Karpas-422 (cell line): ENCODE measurements around the gene HIVEP1. TPM values are rescaled to one million over a fixed set of nuclear protein-coding genes. Genes with fewer than 3 reads are reported as not detected.

Experiments used
- DNase-seq: peaks from one replicate; pipeline ENCODE4 v3.0.0-alpha.2; 2015
- H2AFZ ChIP-seq: fragments of 200-600 bp; sonication (generic); 2 replicates; pipeline ENCODE4 v1.6.1; 2014; ENCODE audit warnings: antibody characterized with exemption, low read length, mixed read lengths
- H3K27ac ChIP-seq: fragments of 200-600 bp; sonication (generic); 2 replicates; pipeline ENCODE4 v1.5.1; 2014; ENCODE audit warnings: mild to moderate bottlenecking, low read length, moderate library complexity
- H3K27me3 ChIP-seq: fragments of 200-600 bp; sonication (generic); 2 replicates; pipeline ENCODE4 v1.6.1; 2014; ENCODE audit warnings: low read length, mixed read lengths
- H3K36me3 ChIP-seq: fragments of 200-600 bp; sonication (generic); 2 replicates; pipeline ENCODE4 v1.6.1; 2014; ENCODE audit warnings: low read length, mixed read lengths; ENCODE audit not compliant: insufficient read depth
- H3K4me1 ChIP-seq: fragments of 200-600 bp; sonication (generic); 2 replicates; pipeline ENCODE4 v1.6.1; 2014; ENCODE audit warnings: mild to moderate bottlenecking, low read length, mixed read lengths
- H3K4me2 ChIP-seq: fragments of 200-600 bp; sonication (generic); 2 replicates; pipeline ENCODE4 v1.6.1; 2014; ENCODE audit warnings: low read length, low read depth, mild to moderate bottlenecking; ENCODE audit not compliant: poor library complexity, severe bottlenecking
- H3K4me3 ChIP-seq: fragments of 200-600 bp; sonication (generic); 2 replicates; pipeline ENCODE4 v1.5.1; 2014; ENCODE audit warnings: mild to moderate bottlenecking, antibody characterized with exemption, low read length, mixed read lengths
- H3K79me2 ChIP-seq: fragments of 200-600 bp; sonication (generic); 2 replicates; pipeline ENCODE4 v1.6.1; 2014; ENCODE audit warnings: mild to moderate bottlenecking, low read length, mixed read lengths
- H3K9ac ChIP-seq: fragments of 200-600 bp; sonication (generic); 2 replicates; pipeline ENCODE4 v1.6.0; 2014; ENCODE audit warnings: low read length
- H3K9me2 ChIP-seq: fragments of 200-600 bp; sonication (generic), shearing (Covaris generic); replicated peaks from 2 replicates; pipeline ENCODE4 v1.6.0; 2014; ENCODE audit warnings: mild to moderate bottlenecking, low read length, moderate library complexity; ENCODE audit not compliant: insufficient read depth
- H3K9me3 ChIP-seq: fragments of 300-700, 200-600 bp; sonication (generic); 2 replicates; pipeline ENCODE4 v1.6.1; 2014; ENCODE audit warnings: low read length, mixed read lengths
- H4K20me1 ChIP-seq: fragments of 200-600 bp; sonication (generic); 2 replicates; pipeline ENCODE4 v1.6.1; 2014; ENCODE audit warnings: mild to moderate bottlenecking, antibody characterized with exemption, low read length, low read depth; ENCODE audit not compliant: insufficient read depth
- total RNA-seq: library from RNA; depleted of rRNA; stranded (reverse); fragments of >200 nt; shearing (Covaris generic); gene quantifications from 2 replicates; pipeline ENCODE4 v1.2.3, GENCODE V29; 2014; ENCODE audit warnings: low replicate concordance

The HIVEP1 gene
- total RNA-seq, 1 experiment from 2014 or later: 40.8 TPM

DNA sequence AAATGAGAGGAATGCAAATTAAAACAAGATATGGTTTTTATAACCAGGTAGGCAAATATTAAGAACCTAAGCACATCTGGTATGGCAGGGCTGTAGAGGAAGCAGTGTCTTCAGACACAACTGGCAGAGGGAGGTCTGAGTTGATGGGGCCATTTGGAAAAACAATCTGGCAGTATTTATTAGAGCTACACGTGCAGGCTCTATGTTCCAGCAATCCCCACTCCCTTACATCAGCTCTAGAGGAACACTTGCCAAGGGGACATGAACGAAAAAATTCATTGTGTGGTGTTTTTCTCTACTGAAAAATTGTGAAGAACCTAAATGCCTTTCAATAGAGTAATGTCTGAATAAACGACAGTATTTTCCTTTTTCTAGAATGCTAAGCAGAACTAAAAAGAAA lies 166.4 kb downstream of the HIVEP1 start:
- H3K79me2 ChIP-seq: no peaks in the 10 kb centered on the region
- no peak overlapping the region for H3K4me3 ChIP-seq
- no peak for DNase-seq
- no peak overlapping the region for H3K27ac ChIP-seq
- no peak overlapping the region for H2AFZ ChIP-seq
- no peak overlapping the region for H3K9ac ChIP-seq
- no peaks in the 10 kb centered on the region for H3K9me2 ChIP-seq
- H3K4me2 ChIP-seq: no peak overlapping the region
- no peaks in the 10 kb centered on the region for H3K36me3 ChIP-seq
- no peaks in the 10 kb centered on the region for H3K4me1 ChIP-seq
- no peaks in the 10 kb centered on the region for H4K20me1 ChIP-seq
- H3K27me3 ChIP-seq: no peaks in the 10 kb centered on the region
- H3K9me3 ChIP-seq: no peaks in the 10 kb centered on the region

DNA sequence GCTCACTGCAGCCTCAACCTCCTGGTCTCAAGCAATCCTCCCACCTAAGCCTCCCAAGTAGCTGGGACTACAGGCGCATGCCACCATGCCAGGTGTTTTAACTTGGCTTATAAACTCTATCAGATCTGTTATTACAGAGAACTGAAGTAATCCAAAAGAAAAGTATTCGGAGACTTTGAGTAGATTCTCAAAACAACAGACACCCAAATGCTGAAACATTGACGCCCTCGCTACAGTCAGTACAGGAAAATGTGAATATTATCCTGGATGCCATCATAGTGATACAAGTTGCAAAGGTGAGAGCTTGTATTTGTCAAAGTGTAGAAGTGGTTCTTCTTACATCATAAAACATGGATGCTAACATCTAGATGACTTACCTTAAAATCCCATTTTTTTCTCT lies 169.4 kb downstream of the HIVEP1 start:
- Histone ChIP-seq H3K9me3 (no peaks in the 10 kb centered on the region), H3K27ac (no peak overlapping the region), H3K27me3 (no peaks in the 10 kb centered on the region), H2AFZ (no peak overlapping the region), H3K9me2 (no peaks in the 10 kb centered on the region), H3K36me3 (no peaks in the 10 kb centered on the region), H3K4me1 (no peaks in the 10 kb centered on the region), H3K4me3 (no peak overlapping the region), H3K4me2 (no peak overlapping the region), H3K79me2 (no peaks in the 10 kb centered on the region), H3K9ac (no peak overlapping the region), H4K20me1 (no peaks in the 10 kb centered on the region)
- no peak for DNase-seq

DNA sequence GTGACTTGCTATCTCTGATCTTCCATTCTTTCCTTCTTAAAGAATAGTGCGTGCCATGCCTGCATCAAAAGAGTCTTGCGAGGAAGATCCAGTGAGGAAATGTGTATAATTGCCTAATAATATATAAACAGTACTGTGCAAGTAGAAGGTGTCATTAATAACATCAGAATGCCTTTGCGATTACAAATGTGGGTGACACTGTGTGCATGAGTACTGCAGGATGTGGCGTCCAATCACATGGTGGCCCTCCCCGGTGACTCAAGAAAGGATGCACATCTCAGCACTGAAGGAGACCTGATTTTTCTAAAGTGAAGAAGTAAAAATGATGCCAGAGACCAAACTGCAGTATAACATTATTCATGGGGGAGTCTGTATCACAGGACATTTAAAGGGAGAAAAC lies 170.6 kb downstream of the HIVEP1 start:
- H3K9me3 ChIP-seq: no peaks in the 10 kb centered on the region
- DNase-seq: no peak
- H3K9ac ChIP-seq: no peak overlapping the region
- H2AFZ ChIP-seq: no peak overlapping the region
- no peak overlapping the region for H3K4me3 ChIP-seq
- no peaks in the 10 kb centered on the region for H4K20me1 ChIP-seq
- no peak overlapping the region for H3K4me2 ChIP-seq
- no peaks in the 10 kb centered on the region for H3K9me2 ChIP-seq
- no peaks in the 10 kb centered on the region for H3K79me2 ChIP-seq
- no peaks in the 10 kb centered on the region for H3K36me3 ChIP-seq
- H3K4me1 ChIP-seq: no peaks in the 10 kb centered on the region
- no peaks in the 10 kb centered on the region for H3K27me3 ChIP-seq
- H3K27ac ChIP-seq: no peak overlapping the region

DNA sequence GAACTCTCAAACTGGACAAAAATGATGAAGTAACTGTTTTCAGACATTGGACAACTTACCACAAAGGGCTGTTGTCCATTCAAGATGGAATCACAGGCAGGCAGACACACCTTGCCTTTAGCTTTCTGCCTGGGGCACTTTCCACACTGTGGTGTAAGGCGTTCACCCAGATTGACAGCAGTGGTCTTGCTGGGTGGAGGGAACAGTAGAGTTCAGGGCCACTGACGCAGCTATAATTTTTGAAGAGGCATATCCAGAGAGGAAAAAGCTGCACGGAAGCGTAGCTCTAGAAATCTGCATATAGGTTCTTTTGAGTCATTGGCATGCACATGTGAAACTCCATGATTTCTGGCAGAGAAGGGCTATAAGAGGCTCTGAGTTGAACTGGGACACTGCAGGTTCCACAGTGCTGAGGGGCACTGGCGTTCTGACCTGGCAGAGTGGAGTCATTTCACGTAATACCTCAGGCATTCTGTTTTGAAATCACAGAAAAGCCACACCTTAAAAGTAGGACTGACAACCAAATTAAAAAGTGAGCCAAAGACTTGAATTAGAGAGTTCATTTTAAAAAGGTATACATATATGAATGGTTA lies 173.1 kb downstream of the HIVEP1 start:
- Histone ChIP-seq H3K4me1 (no peaks in the 10 kb centered on the region), H4K20me1 (no peaks in the 10 kb centered on the region), H3K4me3 (no peak overlapping the region), H3K9me2 (no peaks in the 10 kb centered on the region), H3K27me3 (no peaks in the 10 kb centered on the region), H3K36me3 (no peaks in the 10 kb centered on the region), H3K4me2 (no peak overlapping the region), H3K9ac (no peak overlapping the region), H2AFZ (no peak overlapping the region), H3K9me3 (no peaks in the 10 kb centered on the region), H3K79me2 (no peaks in the 10 kb centered on the region), H3K27ac (no peak overlapping the region)
- no peak for DNase-seq

DNA sequence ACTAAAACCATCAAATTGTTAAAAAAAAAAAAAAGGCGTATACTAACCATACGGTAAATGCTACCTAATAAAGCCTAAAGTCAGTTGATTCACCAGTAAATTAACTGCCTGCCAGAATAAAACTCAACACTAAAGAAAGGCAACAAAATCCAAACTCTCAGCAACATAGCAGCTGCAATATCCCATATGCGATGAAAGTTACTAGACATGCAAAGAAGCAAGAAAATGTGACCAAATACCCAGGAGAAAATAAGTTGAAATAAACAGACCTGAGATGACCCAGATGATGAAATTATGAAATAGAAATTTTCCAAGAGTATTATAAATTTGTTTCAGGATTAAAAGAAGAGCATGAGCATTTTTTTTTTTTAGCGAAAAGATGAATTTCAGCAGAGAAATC lies 174.4 kb downstream of the HIVEP1 start:
- H2AFZ ChIP-seq: no peak overlapping the region
- H3K27me3 ChIP-seq: no peaks in the 10 kb centered on the region
- H3K36me3 ChIP-seq: no peaks in the 10 kb centered on the region
- no peak overlapping the region for H3K4me2 ChIP-seq
- H3K9ac ChIP-seq: no peak overlapping the region
- no peaks in the 10 kb centered on the region for H3K9me2 ChIP-seq
- H3K9me3 ChIP-seq: no peaks in the 10 kb centered on the region
- no peak overlapping the region for H3K4me3 ChIP-seq
- H3K79me2 ChIP-seq: no peaks in the 10 kb centered on the region
- no peak overlapping the region for H3K27ac ChIP-seq
- H4K20me1 ChIP-seq: no peaks in the 10 kb centered on the region
- DNase-seq: no peak
- no peaks in the 10 kb centered on the region for H3K4me1 ChIP-seq

DNA sequence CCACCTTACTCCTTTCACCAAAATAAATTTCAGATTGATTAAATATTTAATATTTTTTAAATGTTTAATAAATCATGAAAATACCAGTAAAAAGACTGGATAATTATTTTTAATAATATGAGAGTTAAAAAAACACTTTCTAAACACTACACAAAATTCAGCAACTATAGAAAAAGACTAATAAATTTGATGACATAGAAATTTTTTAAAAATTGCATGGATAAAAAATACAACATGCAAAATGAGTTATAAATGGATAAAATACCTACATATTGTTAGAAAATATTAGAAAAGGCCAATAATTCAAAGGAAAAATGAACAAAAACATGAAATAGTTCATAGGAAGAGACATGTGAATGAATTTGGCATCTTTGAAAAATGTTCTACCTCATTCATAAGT lies 177.0 kb downstream of the HIVEP1 start:
- Histone ChIP-seq H2AFZ (no peak overlapping the region), H3K9me2 (no peaks in the 10 kb centered on the region), H4K20me1 (no peaks in the 10 kb centered on the region), H3K9ac (no peak overlapping the region), H3K27me3 (no peaks in the 10 kb centered on the region), H3K36me3 (no peaks in the 10 kb centered on the region), H3K4me1 (no peaks in the 10 kb centered on the region), H3K27ac (no peak overlapping the region), H3K4me2 (no peak overlapping the region), H3K9me3 (no peaks in the 10 kb centered on the region), H3K4me3 (no peak overlapping the region), H3K79me2 (no peaks in the 10 kb centered on the region)
- no peak for DNase-seq

DNA sequence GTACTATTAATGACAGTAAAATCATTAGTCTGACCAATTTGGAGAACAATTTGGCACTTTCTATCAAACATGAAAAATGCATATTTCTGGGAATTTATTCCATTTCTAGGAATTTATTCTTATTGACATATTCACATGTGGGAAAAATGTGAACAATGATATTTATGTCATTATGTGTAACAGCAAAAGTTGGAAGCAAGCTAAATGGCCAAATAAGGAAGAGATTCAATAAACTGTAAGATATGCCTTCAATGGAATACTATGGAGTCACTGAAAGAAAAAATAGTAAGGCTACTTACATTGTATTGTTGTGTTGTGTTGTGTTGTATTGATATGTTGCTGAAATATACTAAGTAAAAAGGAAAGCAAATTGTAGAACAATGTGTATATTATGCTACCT lies 177.5 kb downstream of the HIVEP1 start:
- Histone ChIP-seq H3K79me2 (no peaks in the 10 kb centered on the region), H3K4me3 (no peak overlapping the region), H3K9me2 (no peaks in the 10 kb centered on the region), H3K27ac (no peak overlapping the region), H4K20me1 (no peaks in the 10 kb centered on the region), H3K4me2 (no peak overlapping the region), H3K27me3 (no peaks in the 10 kb centered on the region), H3K36me3 (no peaks in the 10 kb centered on the region), H2AFZ (no peak overlapping the region), H3K9ac (no peak overlapping the region), H3K9me3 (no peaks in the 10 kb centered on the region), H3K4me1 (no peaks in the 10 kb centered on the region)
- no peak for DNase-seq

DNA sequence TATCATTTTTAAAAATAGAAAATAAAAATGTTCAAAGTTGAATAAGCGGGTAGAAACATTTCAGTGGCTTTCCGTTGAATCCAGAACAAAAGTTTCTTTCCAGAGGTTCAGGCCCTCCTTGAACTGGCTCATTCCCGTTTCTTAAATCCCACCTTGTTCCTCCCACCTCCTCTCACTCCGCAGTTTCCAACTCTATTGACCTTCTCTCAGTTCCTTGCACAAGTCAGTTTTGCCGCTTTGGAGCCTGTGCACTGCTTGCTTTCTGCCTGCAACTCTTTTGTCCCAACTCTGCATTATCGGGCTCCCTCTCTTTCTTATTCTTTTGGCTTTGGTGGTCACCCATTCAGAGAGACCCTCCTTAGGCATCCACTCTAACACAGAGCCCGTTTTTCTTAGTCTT lies 178.1 kb downstream of the HIVEP1 start:
- DNase-seq: no peak
- Histone ChIP-seq H3K9me3 (no peaks in the 10 kb centered on the region), H3K4me1 (no peaks in the 10 kb centered on the region), H3K9ac (no peak overlapping the region), H3K4me3 (no peak overlapping the region), H3K79me2 (no peaks in the 10 kb centered on the region), H2AFZ (no peak overlapping the region), H3K9me2 (no peaks in the 10 kb centered on the region), H3K27me3 (no peaks in the 10 kb centered on the region), H4K20me1 (no peaks in the 10 kb centered on the region), H3K27ac (no peak overlapping the region), H3K4me2 (no peak overlapping the region), H3K36me3 (no peaks in the 10 kb centered on the region)
